Neutrophil (primary cell): ENCODE data around the gene PKHD1.

Experiments used
- H3K27ac ChIP-seq: fragments of 200-600 bp; sonication (generic); 2 replicates; pipeline ENCODE4 v1.5.1; 2016; ENCODE audit warnings: mild to moderate bottlenecking, moderate library complexity
- H3K27me3 ChIP-seq: fragments of 200-600 bp; sonication (generic); 2 replicates; pipeline ENCODE4 v1.6.0; 2016; ENCODE audit warnings: mild to moderate bottlenecking
- H3K36me3 ChIP-seq: fragments of 200-600 bp; sonication (generic); 2 replicates; pipeline ENCODE4 v1.5.1; 2017
- H3K4me1 ChIP-seq, 2 experiments: fragments of 200-600 bp in 1 of 2; sonication (generic) in 1 of 2; 1 replicate in 1 of 2; 2 replicates in 1 of 2; pipeline versions ENCODE4 v1.5.1 to v1.6.1; 2013 to 2016; ENCODE audit warnings: low read depth in 1 of 2, low read length in 1 of 2, mild to moderate bottlenecking in 1 of 2, moderate library complexity in 1 of 2; ENCODE audit not compliant: control insufficient read depth in 1 of 2, insufficient read depth in 1 of 2
- H3K4me3 ChIP-seq, 2 experiments: fragments of 200-600 bp in 1 of 2; sonication (generic) in 1 of 2; 1 replicate in 1 of 2; 2 replicates in 1 of 2; pipeline ENCODE4 v1.5.1; 2013 to 2016; ENCODE audit warnings: low read depth in 1 of 2, low read length in 1 of 2, mild to moderate bottlenecking in 1 of 2, moderate library complexity in 1 of 2
- H3K9me3 ChIP-seq: fragments of 200-600 bp; sonication (generic); 2 replicates; pipeline ENCODE4 v1.5.1; 2016
- CTCF ChIP-seq: fragments of 200-600 bp; sonication (generic); IDR thresholded peaks from 2 replicates; pipeline ENCODE4 v1.5.1; 2016; ENCODE audit warnings: antibody characterized with exemption

Gene PKHD1

GRCh38 chr6:52015953-52016352, 71.5 kb downstream of the PKHD1 start:
- TF ChIP-seq CTCF = no peak
- Histone ChIP-seq H3K4me1 (peaks cover 0 to 61% of the 10 kb centered on the region in 2 experiments), H3K4me3 (no peak overlapping the region), H3K9me3 (no peaks in the 10 kb centered on the region), H3K27ac (no peak overlapping the region), H3K36me3 (no peaks in the 10 kb centered on the region), H3K27me3 (no peaks in the 10 kb centered on the region)

- TF ChIP-seq CTCF = no peak
These were observed 73.0 kb downstream of the PKHD1 start for GRCh38 chr6:52014391-52014790.

GRCh38 chr6:52013035-52013434, 74.4 kb downstream of the PKHD1 start:
- Histone ChIP-seq H3K4me1 (peaks cover 0 to 34% of the 10 kb centered on the region in 2 experiments), H3K4me3 (no peak overlapping the region), H3K36me3 (no peaks in the 10 kb centered on the region), H3K27me3 (no peaks in the 10 kb centered on the region), H3K9me3 (no peaks in the 10 kb centered on the region), H3K27ac (no peak overlapping the region)
- TF ChIP-seq CTCF = no peak

More at GRCh38 chr6:52014391-52014790, 73.0 kb downstream of the PKHD1 start:
- Histone ChIP-seq H3K27me3 (no peaks in the 10 kb centered on the region), H3K4me1 (peaks cover 0 to 45% of the 10 kb centered on the region in 2 experiments), H3K27ac (no peak overlapping the region), H3K36me3 (no peaks in the 10 kb centered on the region), H3K9me3 (no peaks in the 10 kb centered on the region), H3K4me3 (no peak overlapping the region)

- no peak for TF ChIP-seq CTCF
- Histone ChIP-seq H3K4me1 (peaks cover 0 to 29% of the 10 kb centered on the region in 2 experiments), H3K4me3 (no peak overlapping the region), H3K27me3 (no peaks in the 10 kb centered on the region), H3K9me3 (no peaks in the 10 kb centered on the region), H3K27ac (no peak overlapping the region), H3K36me3 (no peaks in the 10 kb centered on the region)
These were observed 74.8 kb downstream of the PKHD1 start for GRCh38 chr6:52012582-52012981.

GRCh38 chr6:52010806-52011205, 76.6 kb downstream of the PKHD1 start:
- H3K36me3 ChIP-seq = no peaks in the 10 kb centered on the region
- no peaks in the 10 kb centered on the region for H3K9me3 ChIP-seq
- H3K4me1 ChIP-seq = peaks cover 0 to 12% of the 10 kb centered on the region in 2 experiments
- no peak overlapping the region for H3K27ac ChIP-seq
- H3K4me3 ChIP-seq = no peak overlapping the region
- H3K27me3 ChIP-seq = no peaks in the 10 kb centered on the region
- TF ChIP-seq CTCF = no peak

- Histone ChIP-seq H3K27ac (no peak overlapping the region), H3K4me3 (no peak overlapping the region)
- TF ChIP-seq CTCF = no peak
These were observed 77.3 kb downstream of the PKHD1 start for GRCh38 chr6:52010145-52010544.

More at GRCh38 chr6:52010145-52010544, 77.3 kb downstream of the PKHD1 start:
- peaks cover 0 to 6% of the 10 kb centered on the region in 2 experiments for H3K4me1 ChIP-seq
- no peaks in the 10 kb centered on the region for H3K9me3 ChIP-seq
- H3K36me3 ChIP-seq = no peaks in the 10 kb centered on the region
- H3K27me3 ChIP-seq = no peaks in the 10 kb centered on the region
